Naive thymus-derived CD4-positive, alpha-beta T cell (primary cell): ENCODE data around the gene CCDC57. TPM values are rescaled to one million over a fixed set of nuclear protein-coding genes. Genes with fewer than 3 reads are reported as not detected.

Source experiments
- ATAC-seq: fragments of 150-1000 bp; cut with Tn5 transposase; 2 replicates; pipeline ENCODE4 v1.10.0; 2021; ENCODE audit warnings: mild to moderate bottlenecking, moderate library complexity
- CTCF ChIA-PET: fragments of 350-600 bp; sonication (Branson Sonifier 250); formaldehyde crosslinking; loops from one replicate; lab custom pipeline; 2021; ENCODE audit warnings: antibody characterized with exemption; lab: Charles Lee
- POLR2A ChIA-PET: fragments of 350-600 bp; sonication (Branson Sonifier 250); formaldehyde crosslinking; loops from one replicate; lab custom pipeline; 2021; ENCODE audit warnings: antibody characterized with exemption, inconsistent platforms; lab: Charles Lee
- DNase-seq, 9 donors: peaks; one replicate each; pipeline versions ENCODE4 v3.0.0 to v3.0.0-alpha.2; 2020 to 2022; ENCODE audit warnings: mixed read lengths in 1 of 9
- H3K27ac ChIP-seq: one replicate; pipeline ENCODE4 v1.7.0; 2013; ENCODE audit warnings: mild to moderate bottlenecking, low read depth, low read length, moderate library complexity
- H3K27me3 ChIP-seq, 2 donors: one replicate each; pipeline ENCODE4 v1.7.0; 2013; ENCODE audit warnings: low read length in 2 of 2, mild to moderate bottlenecking in 2 of 2, moderate library complexity in 2 of 2; ENCODE audit not compliant: control insufficient read depth in 2 of 2, insufficient read depth in 2 of 2
- H3K36me3 ChIP-seq, 3 experiments: 1 replicate in 2 of 3; 2 replicates in 1 of 3; pipeline ENCODE4 v1.7.0; 2013; ENCODE audit warnings: low read length in 3 of 3, mild to moderate bottlenecking in 3 of 3, moderate library complexity in 1 of 3; ENCODE audit not compliant: insufficient read depth in 3 of 3, control insufficient read depth in 2 of 3
- H3K4me1 ChIP-seq, 2 donors: one replicate each; pipeline ENCODE4 v1.7.0; 2013; ENCODE audit warnings: low read length in 2 of 2, mild to moderate bottlenecking in 2 of 2, moderate library complexity in 1 of 2; ENCODE audit not compliant: control insufficient read depth in 2 of 2, insufficient read depth in 2 of 2
- H3K4me3 ChIP-seq: 2 replicates; pipeline ENCODE4 v1.7.0; 2013; ENCODE audit warnings: mild to moderate bottlenecking, low read length
- H3K9me3 ChIP-seq, 3 experiments: 1 replicate in 2 of 3; 2 replicates in 1 of 3; pipeline ENCODE4 v1.7.0; 2013; ENCODE audit warnings: low read length in 3 of 3; ENCODE audit not compliant: control insufficient read depth in 2 of 3
- H3K27ac Mint-ChIP-seq, 9 donors: one replicate each; pipeline ENCODE4 v1.8.0; 2020 to 2022; ENCODE audit warnings: mixed read lengths in 9 of 9, mild to moderate bottlenecking in 8 of 9, moderate library complexity in 5 of 9, inconsistent platforms in 2 of 9
- H3K27me3 Mint-ChIP-seq, 5 donors: one replicate each; pipeline ENCODE4 v1.8.0; 2021 to 2022; ENCODE audit warnings: mixed read lengths in 5 of 5, mild to moderate bottlenecking in 1 of 5
- H3K36me3 Mint-ChIP-seq, 5 donors: one replicate each; pipeline ENCODE4 v1.8.0; 2020 to 2022; ENCODE audit warnings: mixed read lengths in 5 of 5, mild to moderate bottlenecking in 3 of 5, inconsistent platforms in 1 of 5
- H3K4me1 Mint-ChIP-seq, 7 donors: one replicate each; pipeline ENCODE4 v1.8.0; 2020 to 2022; ENCODE audit warnings: mixed read lengths in 7 of 7, mild to moderate bottlenecking in 3 of 7, inconsistent platforms in 1 of 7
- H3K4me3 Mint-ChIP-seq, 10 donors: one replicate each; pipeline ENCODE4 v1.8.0; 2020 to 2022; ENCODE audit warnings: mild to moderate bottlenecking in 10 of 10, mixed read lengths in 10 of 10, moderate library complexity in 6 of 10, inconsistent platforms in 2 of 10
- H3K9me3 Mint-ChIP-seq, 11 donors: one replicate each; pipeline ENCODE4 v1.8.0; 2020 to 2022; ENCODE audit warnings: mixed read lengths in 11 of 11, mild to moderate bottlenecking in 4 of 11, inconsistent platforms in 1 of 11, moderate library complexity in 1 of 11
- intact Hi-C, 2 donors: fragments of 100-400 bp; cut with micrococcal nuclease; formaldehyde crosslinking; loops; one replicate each; pipeline ENCODE4 v1.15.1; 2023
- polyA plus RNA-seq, 2 donors: library from polyadenylated mRNA; unstranded; fragments of 300-500 nt; fragmentation: Illumina TruSeq; gene quantifications; one replicate each; pipeline ENCODE4 v1.2.3, GENCODE V29; 2021
- total RNA-seq, 6 experiments: library from RNA in 5 of 6; stranded (reverse) in 5 of 6; gene quantifications; 1 replicate in 5 of 6; 2 replicates in 1 of 6; pipeline ENCODE4 v1.2.3 and lab custom pipeline; 2021 to 2026

The CCDC57 gene
- total and polyA plus RNA-seq, 7 experiments from 2014 or later, result 32.1 to 127 (median 92.1) TPM

GRCh38 chr17:82236142-82236971 is 23.7 kb upstream of the CCDC57 start:
- ChIA-PET CTCF (interaction anchor here (0.6 to 2.7 kb wide), 11 partner anchors 10 to 89 kb away, joined by 3 to 30 read pairs (median 3); no protein-coding TSS in a partner anchor), POLR2A (interaction anchor here (0.6 to 2.2 kb wide), 7 partner anchors 31 to 131 kb away, joined by 3 to 12 read pairs (median 4); partner anchors contain the start of genes CD7, CSNK1D and SECTM1)
- Histone ChIP-seq H3K9me3 (no peaks in the 10 kb centered on the region), H3K4me1 (peaks cover 10 to 47% of the 10 kb centered on the region in 2 donors), H3K27ac (peak overlapping the region; percentile 46), H3K4me3 (no peak overlapping the region), H3K27me3 (no peaks in the 10 kb centered on the region), H3K36me3 (peaks cover 0 to 7% (median 0%) of the 10 kb centered on the region in 3 experiments)
- H3K4me3 Mint-ChIP-seq, result peak overlapping the region in 1 of 10 donors; percentile 17
- ATAC-seq (peak; percentile 66), DNase-seq (peak; percentile 58 to 77 (median 71))
- H3K27me3 Mint-ChIP-seq, result no peaks in the 10 kb centered on the region
- H3K4me1 Mint-ChIP-seq, result peaks cover 5 to 47% (median 33%) of the 10 kb centered on the region in 7 donors
- H3K9me3 Mint-ChIP-seq, result no peaks in the 10 kb centered on the region
- peaks cover 0 to 5% (median 0%) of the 10 kb centered on the region in 5 donors for H3K36me3 Mint-ChIP-seq
- intact Hi-C loops, result loop anchor here (1.0 to 10.0 kb wide), 5 partner anchors 36 to 202 kb away; partner anchors contain the start of genes CSNK1D (in 1 of the 2), DCXR (in 1 of the 2) and RAC3 (in 1 of the 2)
- H3K27ac Mint-ChIP-seq, result peak overlapping the region in 5 of 9 donors; percentile 23 to 82 (median 51)

DNA sequence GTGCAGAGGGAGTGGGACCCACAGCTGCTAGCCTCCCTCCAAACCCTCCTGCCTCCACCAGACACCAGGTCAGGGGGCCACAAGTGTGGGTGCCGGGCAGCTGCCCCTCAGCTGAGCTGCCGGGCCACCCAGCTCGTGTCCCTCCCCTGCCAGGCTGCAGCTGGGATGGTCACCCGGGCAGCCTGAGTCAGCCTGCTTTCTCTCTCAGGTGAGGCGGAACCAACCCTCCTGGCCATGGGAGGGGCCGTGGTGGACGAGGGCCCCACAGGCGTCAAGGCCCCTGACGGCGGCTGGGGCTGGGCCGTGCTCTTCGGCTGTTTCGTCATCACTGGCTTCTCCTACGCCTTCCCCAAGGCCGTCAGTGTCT is 23.1 kb upstream of the CCDC57 start:
- Histone ChIP-seq H3K36me3 (peaks cover 0 to 7% (median 0%) of the 10 kb centered on the region in 3 experiments), H3K4me3 (no peak overlapping the region), H3K27me3 (no peaks in the 10 kb centered on the region), H3K9me3 (no peaks in the 10 kb centered on the region), H3K27ac (no peak overlapping the region), H3K4me1 (peaks cover 12 to 44% of the 10 kb centered on the region in 2 donors)
- ChIA-PET CTCF (interaction anchor here (0.5 to 2.7 kb wide), 11 partner anchors 10 to 356 kb away, joined by 3 to 30 read pairs (median 3); no protein-coding TSS in a partner anchor), POLR2A (interaction anchor here (0.6 to 2.2 kb wide), 6 partner anchors 30 to 132 kb away, joined by 3 to 12 read pairs (median 4); partner anchors contain the start of genes CD7 and SECTM1)
- ATAC-seq (no peak), DNase-seq (no peak)
- peak overlapping the region in 1 of 10 donors; percentile 17 for H3K4me3 Mint-ChIP-seq
- H3K9me3 Mint-ChIP-seq, result no peaks in the 10 kb centered on the region
- H3K4me1 Mint-ChIP-seq, result peaks cover 5 to 44% (median 28%) of the 10 kb centered on the region in 7 donors
- intact Hi-C loops, result loop anchor here (1.0 to 10.0 kb wide), 5 partner anchors 37 to 201 kb away; partner anchors contain the start of genes CSNK1D (in 1 of the 2), DCXR (in 1 of the 2) and RAC3 (in 1 of the 2)
- peak overlapping the region in 5 of 9 donors; percentile 23 to 71 (median 38) for H3K27ac Mint-ChIP-seq
- H3K36me3 Mint-ChIP-seq, result peaks cover 0 to 5% (median 0%) of the 10 kb centered on the region in 5 donors
- no peaks in the 10 kb centered on the region for H3K27me3 Mint-ChIP-seq

GRCh38 chr17:82235056-82235774 is 22.6 kb upstream of the CCDC57 start:
- Mint-ChIP-seq H3K36me3 (peaks cover 0 to 5% (median 0%) of the 10 kb centered on the region in 5 donors), H3K27ac (peak overlapping the region in 3 of 9 donors; percentile 22 to 72 (median 40)), H3K4me1 (peaks cover 5 to 40% (median 24%) of the 10 kb centered on the region in 7 donors), H3K27me3 (no peaks in the 10 kb centered on the region), H3K9me3 (no peaks in the 10 kb centered on the region), H3K4me3 (peak overlapping the region in 1 of 10 donors; percentile 34)
- intact Hi-C loops, result loop anchor here in 1 of 2 donors (10.0 kb wide), 1 partner anchor 200 kb away; the partner anchor contains the start of genes DCXR and RAC3
- Histone ChIP-seq H3K27me3 (no peaks in the 10 kb centered on the region), H3K27ac (no peak overlapping the region), H3K4me1 (peaks cover 16 to 44% of the 10 kb centered on the region in 2 donors), H3K9me3 (no peaks in the 10 kb centered on the region), H3K36me3 (peaks cover 0 to 7% (median 0%) of the 10 kb centered on the region in 3 experiments), H3K4me3 (no peak overlapping the region)
- ChIA-PET CTCF (interaction anchor here (0.5 to 2.7 kb wide), 9 partner anchors 29 to 356 kb away, joined by 3 to 30 read pairs (median 3); partner anchors contain the start of gene CD7), POLR2A (interaction anchor here (1.2 to 2.2 kb wide), 3 partner anchors 37 to 82 kb away, joined by 3 to 12 read pairs (median 5); partner anchors contain the start of gene CD7)
- DNase-seq (no peak), ATAC-seq (no peak)

- H3K27ac Mint-ChIP-seq, result peak overlapping the region in 3 of 9 donors; percentile 40 to 58 (median 43)
- CTCF ChIA-PET, result interaction anchor here (0.9 to 1.8 kb wide), 5 partner anchors 63 to 88 kb away, joined by 3 to 7 read pairs (median 4); partner anchors contain the start of gene CD7
- peaks cover 11 to 36% (median 22%) of the 10 kb centered on the region in 7 donors for H3K4me1 Mint-ChIP-seq
- H3K27me3 Mint-ChIP-seq, result no peaks in the 10 kb centered on the region
- POLR2A ChIA-PET, result interaction anchor here (1.9 to 2.2 kb wide), 2 partner anchors 64 to 83 kb away, joined by 5 to 12 read pairs; partner anchors contain the start of gene CD7
- Histone ChIP-seq H3K27ac (no peak overlapping the region), H3K27me3 (no peaks in the 10 kb centered on the region), H3K4me3 (no peak overlapping the region), H3K36me3 (peaks cover 0 to 5% (median 0%) of the 10 kb centered on the region in 3 experiments), H3K4me1 (peaks cover 24 to 44% of the 10 kb centered on the region in 2 donors), H3K9me3 (no peaks in the 10 kb centered on the region)
- H3K9me3 Mint-ChIP-seq, result no peaks in the 10 kb centered on the region
- DNase-seq (no peak), ATAC-seq (no peak)
- H3K4me3 Mint-ChIP-seq, result no peak overlapping the region
- H3K36me3 Mint-ChIP-seq, result peaks cover 0 to 8% (median 0%) of the 10 kb centered on the region in 5 donors
- intact Hi-C loops, result loop anchor here in 1 of 2 donors (10.0 kb wide), 1 partner anchor 200 kb away; the partner anchor contains the start of genes DCXR and RAC3
Observed at GRCh38 chr17:82234211-82235055, 21.8 kb upstream of the CCDC57 start.
